HCT116 (cell line): ENCODE results near the gene TMED10.

Experiments
- CEBPB ChIP-seq: IDR thresholded peaks from 2 replicates; pipeline ENCODE4 v1.6.1; 2012; ENCODE audit warnings: low read depth
- EGR1 ChIP-seq: IDR thresholded peaks from 2 replicates; pipeline ENCODE4 v1.6.1; 2012; ENCODE audit warnings: low read depth
- EZH2 ChIP-seq: fragments of 200-600 bp; sonication (generic); IDR thresholded peaks from 2 replicates; pipeline ENCODE4 v1.6.1; 2017; ENCODE audit warnings: antibody characterized with exemption, mixed run types
- EZH2phosphoT487 ChIP-seq: fragments of 200-600 bp; IDR thresholded peaks from 2 replicates; pipeline ENCODE4 v1.6.1; 2018; ENCODE audit warnings: antibody characterized with exemption, borderline replicate concordance
- JUND ChIP-seq: IDR thresholded peaks from 2 replicates; pipeline ENCODE4 v1.6.1; 2012
- POLR2A ChIP-seq: IDR thresholded peaks from 2 replicates; pipeline ENCODE4 v1.7.0; 2011; ENCODE audit warnings: borderline replicate concordance; ENCODE audit not compliant: insufficient read depth, insufficient read length; ENCODE audit errors: extremely low read depth
- POLR2AphosphoS5 ChIP-seq: IDR thresholded peaks from 2 replicates; pipeline ENCODE4 v1.6.1; 2011; ENCODE audit warnings: mild to moderate bottlenecking, low read depth, low read length, moderate library complexity
- YY1 ChIP-seq: IDR thresholded peaks from 2 replicates; pipeline ENCODE4 v1.6.1; 2011; ENCODE audit warnings: low read length, low read depth, moderate library complexity, mild to moderate bottlenecking; ENCODE audit not compliant: insufficient replicate concordance; ENCODE audit errors: extremely low read depth
- TF ChIP-seq, protein P1 (sequence below), 3 experiments: fragments of 200-600 bp in 1 of 3; sonication (generic) in 1 of 3; IDR thresholded peaks in 2 of 3; conservative IDR thresholded peaks in 1 of 3; 2 replicates each; pipeline ENCODE4 v1.5.1; 2012 to 2017; ENCODE audit warnings: low read depth in 2 of 3, low read length in 2 of 3, antibody characterized with exemption in 1 of 3, borderline replicate concordance in 1 of 3, control low read depth in 1 of 3, mild to moderate bottlenecking in 1 of 3, mixed read lengths in 1 of 3, mixed run types in 1 of 3, moderate library complexity in 1 of 3; ENCODE audit not compliant: insufficient read depth in 1 of 3

DNA sequence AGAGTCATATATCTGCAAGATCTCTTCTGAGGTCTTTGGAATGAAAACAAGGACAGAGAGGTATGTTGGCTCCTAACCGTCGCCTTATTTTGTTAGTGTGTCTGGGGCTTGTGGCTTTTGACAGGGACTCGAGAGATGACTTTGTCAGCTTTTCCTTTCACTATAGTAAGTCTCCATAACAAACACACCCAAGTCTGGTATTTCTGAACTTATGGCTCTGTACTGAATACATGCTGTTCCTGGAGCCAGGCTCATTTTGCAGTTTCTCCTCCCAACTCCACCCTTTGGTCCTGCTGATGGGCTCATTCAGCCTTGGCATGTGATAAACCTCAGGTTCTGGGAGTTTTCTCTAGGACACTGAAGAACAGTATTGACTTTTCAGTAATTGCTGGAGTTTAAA lies 27.7 kb upstream of the TMED10 start:
- TF ChIP-seq, protein P1, sequence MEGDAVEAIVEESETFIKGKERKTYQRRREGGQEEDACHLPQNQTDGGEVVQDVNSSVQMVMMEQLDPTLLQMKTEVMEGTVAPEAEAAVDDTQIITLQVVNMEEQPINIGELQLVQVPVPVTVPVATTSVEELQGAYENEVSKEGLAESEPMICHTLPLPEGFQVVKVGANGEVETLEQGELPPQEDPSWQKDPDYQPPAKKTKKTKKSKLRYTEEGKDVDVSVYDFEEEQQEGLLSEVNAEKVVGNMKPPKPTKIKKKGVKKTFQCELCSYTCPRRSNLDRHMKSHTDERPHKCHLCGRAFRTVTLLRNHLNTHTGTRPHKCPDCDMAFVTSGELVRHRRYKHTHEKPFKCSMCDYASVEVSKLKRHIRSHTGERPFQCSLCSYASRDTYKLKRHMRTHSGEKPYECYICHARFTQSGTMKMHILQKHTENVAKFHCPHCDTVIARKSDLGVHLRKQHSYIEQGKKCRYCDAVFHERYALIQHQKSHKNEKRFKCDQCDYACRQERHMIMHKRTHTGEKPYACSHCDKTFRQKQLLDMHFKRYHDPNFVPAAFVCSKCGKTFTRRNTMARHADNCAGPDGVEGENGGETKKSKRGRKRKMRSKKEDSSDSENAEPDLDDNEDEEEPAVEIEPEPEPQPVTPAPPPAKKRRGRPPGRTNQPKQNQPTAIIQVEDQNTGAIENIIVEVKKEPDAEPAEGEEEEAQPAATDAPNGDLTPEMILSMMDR (IDR thresholded peaks at IDR 0.05 in 2 of 3, conservative IDR thresholded peaks at IDR 0.05 in 1 of 3; ENCODE audit: borderline replicate concordance in 1 of 3, insufficient read depth in 1 of 3, low read depth in 2 of 3, low read length in 2 of 3), result no peak
- TF ChIP-seq POLR2AphosphoS5 (no peak), YY1 (no peak), JUND (no peak), POLR2A (no peak), CEBPB (no peak), EZH2 (no peak), EGR1 (no peak), EZH2phosphoT487 (no peak)
